ENCODE results near the gene LAMB1. TPM values are rescaled to one million over a fixed set of nuclear protein-coding genes. Genes with fewer than 3 reads are reported as not detected.
A peak's percentile ranks its signal among the peaks of the same experiment; 100 is the strongest.

Gene LAMB1
- total RNA-seq, 1 experiment from 2014 or later, result 101 TPM

GRCh38 chr7:107998150-107998549 is 4.8 kb downstream of the LAMB1 start:
- TF ChIP-seq JAZF1 (CRISPR knock-in tag; IDR thresholded peaks at IDR 0.05), result no peak
- TF ChIP-seq CDX4 (CRISPR knock-in tag; IDR thresholded peaks at IDR 0.05; ENCODE audit: borderline replicate concordance), result no peak
- peaks cover 33% of the 10 kb centered on the region for H3K36me3 Mint-ChIP-seq
- ATAC-seq (no peak), DNase-seq (ENCODE audit: low spot score) (no peak)
- peaks cover 38% of the 10 kb centered on the region for H3K4me1 Mint-ChIP-seq
- ChIA-PET POLR2A (no interaction called here), CTCF (no interaction called here)
- no peak overlapping the region for H3K4me3 Mint-ChIP-seq
- H3K9me3 Mint-ChIP-seq, result no peaks in the 10 kb centered on the region
- no peak overlapping the region for H3K27ac Mint-ChIP-seq
- peaks cover 22% of the 10 kb centered on the region for H3K27me3 Mint-ChIP-seq (ENCODE audit: low read depth)

DNA sequence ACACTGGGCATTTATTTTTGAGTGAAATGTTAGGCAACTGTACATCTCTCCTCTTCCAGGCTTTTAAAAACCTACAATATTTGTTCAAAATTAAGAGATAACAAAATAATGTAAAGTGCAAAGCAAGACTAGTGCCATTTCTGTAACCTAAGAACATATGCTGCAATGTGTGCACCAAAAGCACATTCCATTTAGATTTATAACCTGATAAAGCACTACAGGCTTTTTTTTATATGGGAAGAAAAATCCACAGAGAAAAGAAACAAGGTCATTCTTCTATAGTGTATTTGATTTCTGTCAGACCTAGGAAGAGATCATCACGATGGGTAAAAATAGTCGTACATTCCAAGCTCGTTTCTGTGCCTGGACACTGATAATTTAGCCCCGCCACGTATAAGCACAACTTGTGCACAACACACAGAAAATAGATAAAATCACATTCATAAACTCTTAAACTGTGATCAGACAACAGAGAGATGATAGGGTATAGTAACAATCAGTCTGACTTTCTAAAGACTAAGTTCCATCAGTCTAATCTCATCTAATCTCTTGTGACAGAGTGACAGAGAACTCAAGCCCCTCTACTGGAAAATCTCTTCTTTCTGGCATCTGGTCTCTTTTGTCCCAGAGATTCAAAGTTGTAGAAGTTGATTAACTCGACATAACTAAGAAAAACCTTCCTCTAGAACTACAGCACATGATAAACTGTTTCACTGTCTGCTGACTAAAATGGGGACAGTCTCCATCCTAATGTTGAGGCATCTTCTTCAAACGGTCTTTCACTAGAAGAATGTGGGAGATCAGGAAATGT is 6.7 kb downstream of the LAMB1 start:
- H3K36me3 Mint-ChIP-seq, result peaks cover 39% of the 10 kb centered on the region
- H3K27me3 Mint-ChIP-seq (ENCODE audit: low read depth), result peaks cover 7% of the 10 kb centered on the region
- no peak for DNase-seq (ENCODE audit: low spot score)
- H3K4me1 Mint-ChIP-seq, result peaks cover 38% of the 10 kb centered on the region
- H3K4me3 Mint-ChIP-seq, result no peak overlapping the region
- CTCF ChIA-PET, result interaction anchor here (1.0 to 1.5 kb wide), 4 partner anchors 20 to 150 kb away, joined by 3 to 7 read pairs (median 3); no protein-coding TSS in a partner anchor
- H3K9me3 Mint-ChIP-seq, result no peaks in the 10 kb centered on the region
- no peak for ATAC-seq
- H3K27ac Mint-ChIP-seq, result 0 out of 2 replicates have a peak overlapping the region, but pooled peaks have one; percentile 34
- TF ChIP-seq, protein P1, sequence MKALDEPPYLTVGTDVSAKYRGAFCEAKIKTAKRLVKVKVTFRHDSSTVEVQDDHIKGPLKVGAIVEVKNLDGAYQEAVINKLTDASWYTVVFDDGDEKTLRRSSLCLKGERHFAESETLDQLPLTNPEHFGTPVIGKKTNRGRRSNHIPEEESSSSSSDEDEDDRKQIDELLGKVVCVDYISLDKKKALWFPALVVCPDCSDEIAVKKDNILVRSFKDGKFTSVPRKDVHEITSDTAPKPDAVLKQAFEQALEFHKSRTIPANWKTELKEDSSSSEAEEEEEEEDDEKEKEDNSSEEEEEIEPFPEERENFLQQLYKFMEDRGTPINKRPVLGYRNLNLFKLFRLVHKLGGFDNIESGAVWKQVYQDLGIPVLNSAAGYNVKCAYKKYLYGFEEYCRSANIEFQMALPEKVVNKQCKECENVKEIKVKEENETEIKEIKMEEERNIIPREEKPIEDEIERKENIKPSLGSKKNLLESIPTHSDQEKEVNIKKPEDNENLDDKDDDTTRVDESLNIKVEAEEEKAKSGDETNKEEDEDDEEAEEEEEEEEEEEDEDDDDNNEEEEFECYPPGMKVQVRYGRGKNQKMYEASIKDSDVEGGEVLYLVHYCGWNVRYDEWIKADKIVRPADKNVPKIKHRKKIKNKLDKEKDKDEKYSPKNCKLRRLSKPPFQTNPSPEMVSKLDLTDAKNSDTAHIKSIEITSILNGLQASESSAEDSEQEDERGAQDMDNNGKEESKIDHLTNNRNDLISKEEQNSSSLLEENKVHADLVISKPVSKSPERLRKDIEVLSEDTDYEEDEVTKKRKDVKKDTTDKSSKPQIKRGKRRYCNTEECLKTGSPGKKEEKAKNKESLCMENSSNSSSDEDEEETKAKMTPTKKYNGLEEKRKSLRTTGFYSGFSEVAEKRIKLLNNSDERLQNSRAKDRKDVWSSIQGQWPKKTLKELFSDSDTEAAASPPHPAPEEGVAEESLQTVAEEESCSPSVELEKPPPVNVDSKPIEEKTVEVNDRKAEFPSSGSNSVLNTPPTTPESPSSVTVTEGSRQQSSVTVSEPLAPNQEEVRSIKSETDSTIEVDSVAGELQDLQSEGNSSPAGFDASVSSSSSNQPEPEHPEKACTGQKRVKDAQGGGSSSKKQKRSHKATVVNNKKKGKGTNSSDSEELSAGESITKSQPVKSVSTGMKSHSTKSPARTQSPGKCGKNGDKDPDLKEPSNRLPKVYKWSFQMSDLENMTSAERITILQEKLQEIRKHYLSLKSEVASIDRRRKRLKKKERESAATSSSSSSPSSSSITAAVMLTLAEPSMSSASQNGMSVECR (CRISPR knock-in tag; IDR thresholded peaks at IDR 0.05; ENCODE audit: borderline replicate concordance), result no peak
- TF ChIP-seq MLX (CRISPR knock-in tag; IDR thresholded peaks at IDR 0.05) (no peak), FOXP1 (CRISPR knock-in tag; IDR thresholded peaks at IDR 0.05; ENCODE audit: borderline replicate concordance) (no peak), TCF7 (CRISPR knock-in tag; IDR thresholded peaks at IDR 0.05; ENCODE audit: low read depth) (no peak), ZNF423 (CRISPR knock-in tag; IDR thresholded peaks at IDR 0.05) (no peak)
- TF ChIP-seq, protein P2, sequence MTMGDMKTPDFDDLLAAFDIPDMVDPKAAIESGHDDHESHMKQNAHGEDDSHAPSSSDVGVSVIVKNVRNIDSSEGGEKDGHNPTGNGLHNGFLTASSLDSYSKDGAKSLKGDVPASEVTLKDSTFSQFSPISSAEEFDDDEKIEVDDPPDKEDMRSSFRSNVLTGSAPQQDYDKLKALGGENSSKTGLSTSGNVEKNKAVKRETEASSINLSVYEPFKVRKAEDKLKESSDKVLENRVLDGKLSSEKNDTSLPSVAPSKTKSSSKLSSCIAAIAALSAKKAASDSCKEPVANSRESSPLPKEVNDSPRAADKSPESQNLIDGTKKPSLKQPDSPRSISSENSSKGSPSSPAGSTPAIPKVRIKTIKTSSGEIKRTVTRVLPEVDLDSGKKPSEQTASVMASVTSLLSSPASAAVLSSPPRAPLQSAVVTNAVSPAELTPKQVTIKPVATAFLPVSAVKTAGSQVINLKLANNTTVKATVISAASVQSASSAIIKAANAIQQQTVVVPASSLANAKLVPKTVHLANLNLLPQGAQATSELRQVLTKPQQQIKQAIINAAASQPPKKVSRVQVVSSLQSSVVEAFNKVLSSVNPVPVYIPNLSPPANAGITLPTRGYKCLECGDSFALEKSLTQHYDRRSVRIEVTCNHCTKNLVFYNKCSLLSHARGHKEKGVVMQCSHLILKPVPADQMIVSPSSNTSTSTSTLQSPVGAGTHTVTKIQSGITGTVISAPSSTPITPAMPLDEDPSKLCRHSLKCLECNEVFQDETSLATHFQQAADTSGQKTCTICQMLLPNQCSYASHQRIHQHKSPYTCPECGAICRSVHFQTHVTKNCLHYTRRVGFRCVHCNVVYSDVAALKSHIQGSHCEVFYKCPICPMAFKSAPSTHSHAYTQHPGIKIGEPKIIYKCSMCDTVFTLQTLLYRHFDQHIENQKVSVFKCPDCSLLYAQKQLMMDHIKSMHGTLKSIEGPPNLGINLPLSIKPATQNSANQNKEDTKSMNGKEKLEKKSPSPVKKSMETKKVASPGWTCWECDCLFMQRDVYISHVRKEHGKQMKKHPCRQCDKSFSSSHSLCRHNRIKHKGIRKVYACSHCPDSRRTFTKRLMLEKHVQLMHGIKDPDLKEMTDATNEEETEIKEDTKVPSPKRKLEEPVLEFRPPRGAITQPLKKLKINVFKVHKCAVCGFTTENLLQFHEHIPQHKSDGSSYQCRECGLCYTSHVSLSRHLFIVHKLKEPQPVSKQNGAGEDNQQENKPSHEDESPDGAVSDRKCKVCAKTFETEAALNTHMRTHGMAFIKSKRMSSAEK (CRISPR knock-in tag; IDR thresholded peaks at IDR 0.05; ENCODE audit: borderline replicate concordance), result no peak
- POLR2A ChIA-PET, result no interaction called here
